Hepatocyte (in vitro differentiated cells): ENCODE measurements around the gene TPRN. TPM values are rescaled to one million over a fixed set of nuclear protein-coding genes. Genes with fewer than 3 reads are reported as not detected.
A peak's percentile ranks its signal among the peaks of the same experiment; 100 is the strongest.
"Not testable (repeated sequence)": the region's sequence is repeated elsewhere in the genome, so short reads cannot be mapped to it uniquely, and the experiment has no call there.

Experiments used
- DNase-seq: peaks from one replicate; pipeline ENCODE4 v3.0.0-alpha.2; 2016; ENCODE audit warnings: low spot score
- H2AFZ ChIP-seq: fragments of 200-600 bp; sonication (generic); 2 replicates; pipeline ENCODE4 v1.6.0; 2016; ENCODE audit warnings: antibody characterized with exemption, mild to moderate bottlenecking
- H3K27ac ChIP-seq: fragments of 200-600 bp; sonication (generic); 2 replicates; pipeline ENCODE4 v1.5.1; 2016; ENCODE audit warnings: mild to moderate bottlenecking
- H3K27me3 ChIP-seq: fragments of 200-600 bp; sonication (generic); 2 replicates; pipeline ENCODE4 v1.6.1; 2016
- H3K36me3 ChIP-seq: fragments of 200-600 bp; sonication (generic); replicated peaks from 2 replicates; pipeline ENCODE4 v1.5.1; 2016; ENCODE audit warnings: low read depth; ENCODE audit not compliant: insufficient read depth
- H3K4me1 ChIP-seq: fragments of 200-600 bp; sonication (generic); 2 replicates; pipeline ENCODE4 v1.5.1; 2016; ENCODE audit warnings: mild to moderate bottlenecking, moderate library complexity; ENCODE audit not compliant: insufficient read depth
- H3K4me2 ChIP-seq: fragments of 200-600 bp; sonication (generic); 2 replicates; pipeline ENCODE4 v1.6.0; 2016
- H3K4me3 ChIP-seq: fragments of 200-600 bp; sonication (generic); 2 replicates; pipeline ENCODE4 v1.5.1; 2016; ENCODE audit warnings: mild to moderate bottlenecking
- H3K79me2 ChIP-seq: fragments of 200-600 bp; sonication (generic); 2 replicates; pipeline ENCODE4 v1.6.0; 2017; ENCODE audit warnings: mild to moderate bottlenecking
- H3K9me2 ChIP-seq: fragments of 200-600 bp; sonication (generic); replicated peaks from 2 replicates; pipeline ENCODE4 v1.6.0; 2017; ENCODE audit warnings: mild to moderate bottlenecking; ENCODE audit not compliant: insufficient read depth
- H3K9me3 ChIP-seq: fragments of 200-600 bp; sonication (generic); 2 replicates; pipeline ENCODE4 v1.5.1; 2016; ENCODE audit warnings: low read depth, mild to moderate bottlenecking
- H4K20me1 ChIP-seq: fragments of 200-600 bp; sonication (generic); 2 replicates; pipeline ENCODE4 v1.6.0; 2016; ENCODE audit warnings: mild to moderate bottlenecking; ENCODE audit not compliant: insufficient read depth, poor library complexity, severe bottlenecking
- CTCF ChIP-seq: fragments of 200-600 bp; sonication (generic); IDR thresholded peaks from 2 replicates; pipeline ENCODE4 v1.5.1; 2016; ENCODE audit warnings: antibody characterized with exemption, mild to moderate bottlenecking; ENCODE audit not compliant: poor library complexity
- EZH2 ChIP-seq: fragments of 200-600 bp; sonication (generic); IDR thresholded peaks from 2 replicates; pipeline ENCODE4 v1.6.1; 2016; ENCODE audit warnings: antibody characterized with exemption, mild to moderate bottlenecking, borderline replicate concordance
- EZH2phosphoT487 ChIP-seq: fragments of 200-600 bp; sonication (generic); IDR thresholded peaks from one replicate; pipeline ENCODE4 v1.6.1; 2018; ENCODE audit warnings: antibody characterized with exemption, mild to moderate bottlenecking, low read depth, moderate library complexity; ENCODE audit not compliant: unreplicated experiment, severe bottlenecking
- WGBS: methylation state at CpG from one replicate; pipeline ENCODE4 v1.1.6; 2016; ENCODE audit warnings: low lambda C conversion rate; ENCODE audit errors: missing lambda C conversion rate; 5-methylcytosine and 5-hydroxymethylcytosine counted together
- polyA plus RNA-seq: library from polyadenylated mRNA; unstranded; fragments of >200 nt; fragmentation: Nextera tagmentation; extraction: Ambion mirVana; gene quantifications from 2 replicates; pipeline ENCODE4 v1.2.1, GENCODE V29; 2016
- total RNA-seq: library from RNA; depleted of rRNA; stranded (reverse); fragments of >200 nt; gene quantifications from 2 replicates; pipeline ENCODE4 v1.2.3, GENCODE V29; 2014

Gene TPRN
- total and polyA plus RNA-seq, 2 experiments from 2014 or later = 34.4 to 104 TPM

- Histone ChIP-seq H3K27me3 (no peaks in the 10 kb centered on the region), H4K20me1 (peaks cover 24% of the 10 kb centered on the region), H3K9me3 (no peaks in the 10 kb centered on the region), H2AFZ (no peak overlapping the region), H3K36me3 (no peaks in the 10 kb centered on the region), H3K4me1 (peaks cover 8% of the 10 kb centered on the region), H3K4me2 (no peak overlapping the region), H3K9me2 (no peaks in the 10 kb centered on the region), H3K4me3 (no peak overlapping the region), H3K79me2 (peaks cover 29% of the 10 kb centered on the region), H3K27ac (no peak overlapping the region)
- no peak for TF ChIP-seq EZH2phosphoT487
- no peak for TF ChIP-seq EZH2
- no peak for TF ChIP-seq CTCF
- 94% methylated on average over 25 of the region's 25 CpGs for WGBS
- DNase-seq = peak; percentile 5
These were observed 45.2 kb upstream of the TPRN start for GRCh38 chr9:137245450-137246421.

GRCh38 chr9:137244486-137245449, 44.2 kb upstream of the TPRN start:
- Histone ChIP-seq H4K20me1 (peaks cover 24% of the 10 kb centered on the region), H3K4me2 (no peak overlapping the region), H3K4me3 (no peak overlapping the region), H3K27ac (no peak overlapping the region), H2AFZ (no peak overlapping the region), H3K9me2 (no peaks in the 10 kb centered on the region), H3K9me3 (no peaks in the 10 kb centered on the region), H3K4me1 (peaks cover 9% of the 10 kb centered on the region), H3K27me3 (no peaks in the 10 kb centered on the region), H3K36me3 (no peaks in the 10 kb centered on the region), H3K79me2 (peaks cover 29% of the 10 kb centered on the region)
- DNase-seq = peak; percentile 9
- TF ChIP-seq CTCF (no peak), EZH2phosphoT487 (no peak), EZH2 (no peak)
- WGBS = 59% methylated on average over 35 of the region's 36 CpGs

- no peaks in the 10 kb centered on the region for H3K9me3 ChIP-seq
- peaks cover 24% of the 10 kb centered on the region for H4K20me1 ChIP-seq
- TF ChIP-seq EZH2phosphoT487 = no peak
- no peak for TF ChIP-seq CTCF
- TF ChIP-seq EZH2 = no peak
- no peak overlapping the region for H2AFZ ChIP-seq
- no peaks in the 10 kb centered on the region for H3K27me3 ChIP-seq
- WGBS = 65% methylated on average over 15 of the region's 15 CpGs
- H3K4me3 ChIP-seq = no peak overlapping the region
- H3K27ac ChIP-seq = no peak overlapping the region
- no peaks in the 10 kb centered on the region for H3K36me3 ChIP-seq
- H3K9me2 ChIP-seq = no peaks in the 10 kb centered on the region
- H3K4me2 ChIP-seq = peak overlapping the region; percentile 94
- peaks cover 18% of the 10 kb centered on the region for H3K4me1 ChIP-seq
- peaks cover 39% of the 10 kb centered on the region for H3K79me2 ChIP-seq
- DNase-seq = no peak
These were observed 43.3 kb upstream of the TPRN start for GRCh38 chr9:137243626-137244485.

GRCh38 chr9:137243266-137243625, 42.7 kb upstream of the TPRN start:
- WGBS = 96% methylated on average over 18 of the region's 18 CpGs
- not testable (repeated sequence) for H3K27ac ChIP-seq, H3K4me3 ChIP-seq

More at GRCh38 chr9:137243266-137243625, 42.7 kb upstream of the TPRN start:
- not testable (repeated sequence) for H3K9me2 ChIP-seq, H3K27me3 ChIP-seq, DNase-seq, H3K36me3 ChIP-seq, H2AFZ ChIP-seq, H3K9me3 ChIP-seq
- Histone ChIP-seq H3K4me2 (peak overlapping the region; percentile 94), H3K4me1 (peaks cover 20% of the 10 kb centered on the region), H3K79me2 (peaks cover 45% of the 10 kb centered on the region), H4K20me1 (peaks cover 24% of the 10 kb centered on the region)
